ENCODE results near the gene SPP2.

The SPP2 gene

GRCh38 chr2:234027641-234028040 lies 22.9 kb upstream of the SPP2 start:
- ATAC-seq = no peak
- H3K9me3 Mint-ChIP-seq = peaks cover 4% of the 10 kb centered on the region
- peaks cover 14% of the 10 kb centered on the region for H3K4me1 Mint-ChIP-seq
- no peaks in the 10 kb centered on the region for H3K36me3 Mint-ChIP-seq
- H3K27ac Mint-ChIP-seq = no peak overlapping the region
- H3K27me3 Mint-ChIP-seq = peaks cover 26% of the 10 kb centered on the region
- H3K4me3 Mint-ChIP-seq = no peak overlapping the region

DNA sequence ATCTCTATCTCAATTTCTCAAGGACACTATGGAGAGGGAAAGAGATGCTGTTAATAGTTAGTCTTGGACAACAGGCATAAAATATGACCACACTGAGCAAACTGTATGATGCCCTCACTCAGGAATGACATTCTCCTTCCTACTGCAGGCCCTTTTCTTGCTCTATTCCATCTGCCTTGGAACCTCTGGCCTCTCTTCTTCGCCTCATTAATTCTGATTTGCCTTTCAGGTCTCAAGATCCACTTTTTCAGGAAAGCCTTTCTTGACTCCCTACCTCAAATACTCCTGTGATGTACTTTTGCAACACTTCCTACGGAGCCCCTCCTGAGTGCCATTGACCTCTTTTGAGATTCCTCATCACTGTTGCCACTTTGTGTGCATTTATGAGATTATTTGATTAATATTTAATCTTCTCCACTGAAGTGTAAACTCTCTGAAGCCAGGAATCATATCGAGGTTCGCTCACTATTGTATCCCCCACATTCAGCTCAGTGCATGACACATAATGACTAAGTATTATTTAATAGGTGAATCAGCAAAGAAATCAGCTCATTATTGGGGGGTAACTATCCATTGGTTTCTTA lies 21.3 kb upstream of the SPP2 start:
- no peak overlapping the region for H3K4me3 Mint-ChIP-seq
- peaks cover 14% of the 10 kb centered on the region for H3K4me1 Mint-ChIP-seq
- H3K9me3 Mint-ChIP-seq = peaks cover 5% of the 10 kb centered on the region
- peaks cover 35% of the 10 kb centered on the region for H3K27me3 Mint-ChIP-seq
- peaks cover 6% of the 10 kb centered on the region for H3K36me3 Mint-ChIP-seq
- no peak overlapping the region for H3K27ac Mint-ChIP-seq
- no peak for ATAC-seq

GRCh38 chr2:234031207-234031606 lies 19.3 kb upstream of the SPP2 start:
- no peak for ATAC-seq
- peaks cover 4% of the 10 kb centered on the region for H3K4me1 Mint-ChIP-seq
- peaks cover 7% of the 10 kb centered on the region for H3K36me3 Mint-ChIP-seq
- H3K9me3 Mint-ChIP-seq = peaks cover 7% of the 10 kb centered on the region
- no peak overlapping the region for H3K27ac Mint-ChIP-seq
- no peak overlapping the region for H3K4me3 Mint-ChIP-seq
- peaks cover 53% of the 10 kb centered on the region for H3K27me3 Mint-ChIP-seq

GRCh38 chr2:234032279-234032856 lies 18.1 kb upstream of the SPP2 start:
- H3K27me3 Mint-ChIP-seq = peaks cover 62% of the 10 kb centered on the region
- H3K9me3 Mint-ChIP-seq = peaks cover 15% of the 10 kb centered on the region
- H3K4me1 Mint-ChIP-seq = no peaks in the 10 kb centered on the region
- no peak overlapping the region for H3K4me3 Mint-ChIP-seq
- no peak overlapping the region for H3K27ac Mint-ChIP-seq
- ATAC-seq = no peak
- H3K36me3 Mint-ChIP-seq = peaks cover 12% of the 10 kb centered on the region

DNA sequence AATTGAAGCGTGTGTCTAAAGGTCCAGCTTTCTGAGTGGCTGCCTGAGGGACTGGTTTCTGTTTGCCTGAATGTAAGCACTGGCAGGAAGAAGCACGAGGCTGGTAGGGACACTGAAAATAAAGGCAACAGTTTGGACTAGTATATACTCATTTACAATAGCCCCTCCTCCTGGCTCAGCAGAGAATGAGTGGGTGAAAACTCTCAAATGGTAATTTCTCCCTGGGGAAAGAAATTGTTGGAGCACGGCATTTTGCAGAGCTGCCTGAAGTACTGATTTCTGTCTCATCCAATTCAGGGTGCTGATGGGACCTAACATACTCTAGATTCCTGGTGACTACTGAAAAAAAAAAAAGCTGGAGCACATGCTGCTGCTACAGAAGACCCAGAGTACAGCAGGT lies 17.3 kb upstream of the SPP2 start:
- Mint-ChIP-seq H3K27me3 (peaks cover 62% of the 10 kb centered on the region), H3K4me1 (no peaks in the 10 kb centered on the region), H3K36me3 (peaks cover 12% of the 10 kb centered on the region), H3K27ac (no peak overlapping the region), H3K4me3 (no peak overlapping the region), H3K9me3 (peaks cover 16% of the 10 kb centered on the region)
- ATAC-seq = no peak

DNA sequence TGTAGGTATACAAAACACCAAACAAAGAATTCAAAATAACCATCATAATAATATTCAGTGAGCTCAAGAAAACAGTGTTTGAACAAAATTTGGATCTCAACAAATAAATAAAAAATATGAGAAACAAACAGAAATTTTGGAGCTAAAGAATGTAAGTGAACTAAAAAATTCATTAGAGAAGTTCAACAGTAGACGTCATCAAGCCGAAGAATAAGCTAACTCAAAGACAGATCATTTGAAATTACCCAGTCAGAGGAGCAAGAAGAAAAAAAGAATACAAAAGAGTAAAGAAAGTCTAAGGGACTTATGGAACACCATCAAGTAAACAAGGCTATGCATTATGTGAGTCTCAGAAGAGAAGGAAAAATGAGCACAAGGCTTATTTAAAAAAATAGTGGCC lies 16.6 kb upstream of the SPP2 start:
- Mint-ChIP-seq H3K4me1 (no peaks in the 10 kb centered on the region), H3K27me3 (peaks cover 63% of the 10 kb centered on the region), H3K4me3 (no peak overlapping the region), H3K9me3 (peaks cover 19% of the 10 kb centered on the region), H3K27ac (no peak overlapping the region), H3K36me3 (peaks cover 12% of the 10 kb centered on the region)
- ATAC-seq = no peak

DNA sequence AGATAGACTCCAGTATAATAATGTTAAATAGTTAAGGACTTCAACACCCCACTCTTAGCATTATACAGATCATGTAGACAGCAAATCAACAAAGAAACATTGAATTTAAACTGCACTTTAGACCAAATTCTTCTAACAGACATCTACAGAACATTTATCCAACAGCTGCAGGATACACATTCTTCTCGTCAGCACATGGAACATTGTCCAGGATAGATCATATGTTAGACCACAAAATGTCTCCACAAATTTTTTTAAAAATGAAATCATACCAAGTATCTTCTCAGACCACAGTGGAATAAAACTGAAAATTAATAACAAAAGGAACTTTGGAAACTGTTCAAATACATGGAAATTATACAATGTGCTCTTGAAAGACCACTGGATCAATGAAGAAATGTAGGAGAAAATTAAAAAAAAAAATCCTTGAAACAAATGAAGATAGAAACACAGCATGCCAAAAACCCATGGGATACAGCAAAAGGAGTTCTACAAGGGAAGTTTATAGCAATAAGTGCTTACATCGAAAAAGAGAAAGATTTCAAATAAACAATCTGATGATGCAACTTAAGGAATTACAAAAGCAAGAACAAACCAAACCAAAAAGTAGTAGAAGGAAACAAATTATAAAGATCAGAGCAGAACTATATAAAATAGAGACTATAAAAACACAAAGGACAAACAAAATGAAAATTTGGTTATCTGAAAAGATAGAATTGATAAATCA lies 12.3 kb upstream of the SPP2 start:
- H3K4me1 Mint-ChIP-seq = no peaks in the 10 kb centered on the region
- ATAC-seq = no peak
- H3K9me3 Mint-ChIP-seq = peaks cover 19% of the 10 kb centered on the region
- H3K27ac Mint-ChIP-seq = no peak overlapping the region
- peaks cover 63% of the 10 kb centered on the region for H3K27me3 Mint-ChIP-seq
- peaks cover 12% of the 10 kb centered on the region for H3K36me3 Mint-ChIP-seq
- H3K4me3 Mint-ChIP-seq = no peak overlapping the region

GRCh38 chr2:234044157-234044556 lies 6.3 kb upstream of the SPP2 start:
- no peak overlapping the region for H3K4me3 Mint-ChIP-seq
- H3K27ac Mint-ChIP-seq = no peak overlapping the region
- no peaks in the 10 kb centered on the region for H3K4me1 Mint-ChIP-seq
- no peaks in the 10 kb centered on the region for H3K36me3 Mint-ChIP-seq
- no peak for ATAC-seq
- H3K9me3 Mint-ChIP-seq = no peaks in the 10 kb centered on the region
- H3K27me3 Mint-ChIP-seq = peaks cover 7% of the 10 kb centered on the region

DNA sequence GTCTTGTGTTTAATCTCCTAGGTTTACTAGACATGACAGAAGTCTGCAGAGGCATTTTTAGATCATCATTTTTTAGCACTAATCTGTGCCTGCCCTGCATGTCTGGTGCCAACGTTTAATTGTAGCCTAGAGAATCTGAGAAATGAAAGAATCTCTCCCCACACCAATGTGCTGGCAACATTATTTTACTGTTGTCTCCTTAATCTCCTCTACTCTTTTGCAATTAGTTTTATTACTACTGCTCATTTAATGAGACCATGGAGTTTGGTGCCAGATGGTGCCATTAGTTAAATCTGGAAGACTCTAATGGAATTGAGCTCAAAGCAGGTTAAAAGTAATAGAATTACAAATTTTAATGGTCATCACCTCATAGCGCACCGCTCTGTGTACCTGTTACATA lies 4.0 kb upstream of the SPP2 start:
- no peaks in the 10 kb centered on the region for H3K9me3 Mint-ChIP-seq
- no peak for ATAC-seq
- no peaks in the 10 kb centered on the region for H3K36me3 Mint-ChIP-seq
- H3K4me1 Mint-ChIP-seq = no peaks in the 10 kb centered on the region
- H3K27me3 Mint-ChIP-seq = peaks cover 4% of the 10 kb centered on the region
- no peak overlapping the region for H3K27ac Mint-ChIP-seq
- no peak overlapping the region for H3K4me3 Mint-ChIP-seq

GRCh38 chr2:234047361-234047760 lies 3.1 kb upstream of the SPP2 start:
- Mint-ChIP-seq H3K4me3 (no peak overlapping the region), H3K9me3 (no peaks in the 10 kb centered on the region), H3K4me1 (no peaks in the 10 kb centered on the region), H3K36me3 (no peaks in the 10 kb centered on the region), H3K27ac (no peak overlapping the region), H3K27me3 (peaks cover 13% of the 10 kb centered on the region)
- no peak for ATAC-seq

- Mint-ChIP-seq H3K36me3 (no peaks in the 10 kb centered on the region), H3K4me3 (no peak overlapping the region), H3K27ac (no peak overlapping the region), H3K27me3 (peaks cover 20% of the 10 kb centered on the region), H3K9me3 (no peaks in the 10 kb centered on the region), H3K4me1 (no peaks in the 10 kb centered on the region)
- ATAC-seq = no peak
Observed at GRCh38 chr2:234048049-234048448, 2.5 kb upstream of the SPP2 start.

- H3K27me3 Mint-ChIP-seq = peaks cover 39% of the 10 kb centered on the region
- no peak for ATAC-seq
- no peak overlapping the region for H3K4me3 Mint-ChIP-seq
- H3K4me1 Mint-ChIP-seq = no peaks in the 10 kb centered on the region
- no peak overlapping the region for H3K27ac Mint-ChIP-seq
- no peaks in the 10 kb centered on the region for H3K9me3 Mint-ChIP-seq
- H3K36me3 Mint-ChIP-seq = no peaks in the 10 kb centered on the region
Observed at GRCh38 chr2:234051374-234052070, 1.0 kb downstream of the SPP2 start.

DNA sequence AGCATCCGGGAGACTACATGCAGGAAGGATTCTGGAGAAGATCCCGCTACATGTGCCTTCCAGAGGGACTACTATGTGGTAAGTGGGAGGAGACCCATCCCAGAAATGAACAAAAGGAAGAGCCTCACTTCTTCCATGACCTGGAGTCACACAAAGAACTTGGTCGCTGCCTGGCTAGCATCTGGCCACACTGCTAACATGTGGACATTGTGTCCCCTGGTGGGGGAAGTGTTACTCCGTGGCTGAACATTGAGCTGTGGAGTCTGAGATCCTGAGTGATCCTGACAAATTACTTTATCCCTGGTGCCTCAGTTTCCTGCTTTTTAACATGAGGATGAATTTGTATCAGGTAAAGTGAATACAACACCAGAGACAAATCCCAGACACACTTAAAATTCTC lies 8.4 kb downstream of the SPP2 start:
- Mint-ChIP-seq H3K4me1 (no peaks in the 10 kb centered on the region), H3K27me3 (peaks cover 56% of the 10 kb centered on the region), H3K4me3 (no peak overlapping the region), H3K36me3 (no peaks in the 10 kb centered on the region), H3K9me3 (no peaks in the 10 kb centered on the region), H3K27ac (no peak overlapping the region)
- no peak for ATAC-seq

DNA sequence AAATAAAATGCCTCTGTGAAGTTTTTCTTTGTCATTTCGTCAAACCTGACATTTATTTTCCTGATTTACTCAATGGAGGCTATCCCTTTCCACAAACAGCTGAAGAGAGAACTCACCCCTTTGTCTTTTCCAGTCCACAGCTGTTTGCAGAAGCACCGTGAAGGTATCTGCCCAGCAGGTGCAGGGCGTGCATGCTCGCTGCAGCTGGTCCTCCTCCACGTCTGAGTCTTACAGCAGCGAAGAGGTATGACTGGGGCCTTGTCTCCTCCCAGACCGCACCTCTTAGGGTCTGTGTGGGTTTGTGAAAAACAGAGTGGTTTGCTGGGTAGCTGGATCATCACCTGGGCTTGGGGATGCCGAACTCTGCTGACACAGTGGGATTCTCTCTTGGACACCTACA lies 9.7 kb downstream of the SPP2 start:
- H3K27me3 Mint-ChIP-seq = peaks cover 45% of the 10 kb centered on the region
- no peak overlapping the region for H3K4me3 Mint-ChIP-seq
- no peaks in the 10 kb centered on the region for H3K4me1 Mint-ChIP-seq
- no peaks in the 10 kb centered on the region for H3K9me3 Mint-ChIP-seq
- no peak overlapping the region for H3K27ac Mint-ChIP-seq
- H3K36me3 Mint-ChIP-seq = no peaks in the 10 kb centered on the region
- ATAC-seq = no peak

DNA sequence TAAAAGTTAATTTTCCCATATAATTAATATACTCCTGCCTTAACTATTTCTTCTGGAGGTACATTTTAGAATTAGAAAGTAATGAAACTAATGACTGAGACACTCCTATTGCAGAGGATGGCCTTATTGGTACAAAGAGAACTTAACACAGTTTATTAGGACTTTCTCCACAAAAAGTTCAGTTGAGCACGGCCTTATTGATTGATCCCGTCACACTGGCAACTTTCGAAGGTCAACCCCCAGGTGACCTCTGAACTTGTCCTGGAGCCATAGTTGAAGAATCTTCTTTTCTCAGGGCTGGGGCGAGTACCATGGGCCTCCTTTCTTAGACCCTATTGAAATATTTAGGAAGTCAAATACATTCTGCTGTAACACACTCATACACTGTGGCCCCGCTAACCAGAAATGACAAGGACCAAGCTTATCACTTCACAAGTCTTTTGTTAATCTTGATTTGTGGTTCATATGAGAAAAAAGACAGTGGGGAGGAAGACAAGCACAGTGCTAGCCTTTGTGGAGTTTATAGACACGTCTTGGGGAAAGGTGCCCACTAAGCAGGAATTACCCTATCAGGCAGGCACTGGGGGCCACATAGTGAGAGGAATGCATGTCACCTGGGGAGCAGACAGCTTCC lies 11.2 kb downstream of the SPP2 start:
- Mint-ChIP-seq H3K27ac (no peak overlapping the region), H3K9me3 (no peaks in the 10 kb centered on the region), H3K4me3 (no peak overlapping the region), H3K36me3 (no peaks in the 10 kb centered on the region), H3K27me3 (peaks cover 44% of the 10 kb centered on the region), H3K4me1 (no peaks in the 10 kb centered on the region)
- ATAC-seq = no peak

All from stimulated activated memory B cell treated with anti-CD40 and anti-IgM and Interleukin-4, amounts not matched to agents 10 μg/mL and 1 μg/mL and 100 μg/mL, for 72 hours (primary cell).